ENCODE measurements around the gene SORCS2. TPM values are rescaled to one million over a fixed set of nuclear protein-coding genes. Genes with fewer than 3 reads are reported as not detected.

SORCS2 gene
- total RNA-seq, 1 donor from 2014 or later = not detected

DNA sequence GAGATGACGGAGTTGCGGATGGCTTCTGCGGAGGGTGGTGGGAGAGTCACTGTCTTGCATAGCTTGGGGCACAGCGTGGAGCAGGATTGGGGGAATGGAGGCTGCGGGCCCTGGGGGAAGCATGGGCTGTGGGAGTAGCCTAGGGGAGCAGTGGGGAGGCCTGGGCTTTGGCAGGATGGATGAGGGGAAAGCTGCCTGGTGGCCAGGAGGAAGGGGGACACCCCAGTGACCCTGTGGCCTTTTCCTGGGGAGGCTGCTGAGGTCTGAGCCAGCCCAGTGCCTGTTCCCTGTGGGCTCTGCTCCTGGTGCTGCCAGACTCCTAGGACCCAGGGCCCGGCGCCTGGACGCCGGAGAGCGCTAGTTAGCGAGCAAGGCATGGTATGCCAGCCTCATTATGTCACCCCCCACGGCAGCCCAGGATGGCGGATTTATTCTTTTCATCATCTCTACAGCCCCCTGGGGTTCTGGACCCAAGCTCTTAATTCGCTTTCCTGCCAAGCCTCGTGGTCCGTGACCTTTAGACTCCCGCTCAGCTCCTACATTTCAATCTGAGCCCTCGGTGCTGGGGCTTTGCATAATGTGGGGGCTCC, 39.8 kb downstream of the SORCS2 start:
- no peak for ATAC-seq (ENCODE audit: low read depth)
- H3K4me1 Mint-ChIP-seq = no peaks in the 10 kb centered on the region
- no peaks in the 10 kb centered on the region for H3K36me3 Mint-ChIP-seq (ENCODE audit: low read depth)
- intact Hi-C loops (cut with micrococcal nuclease) = no loop called here
- ChIA-PET CTCF (no interaction called here), POLR2A (no interaction called here)
- DNase-seq = no peak
- H3K27ac Mint-ChIP-seq = no peak overlapping the region
- H3K4me3 Mint-ChIP-seq = no peak overlapping the region
- H3K9me3 Mint-ChIP-seq = no peaks in the 10 kb centered on the region
- no peaks in the 10 kb centered on the region for H3K27me3 Mint-ChIP-seq
- TF ChIP-seq, protein P1, sequence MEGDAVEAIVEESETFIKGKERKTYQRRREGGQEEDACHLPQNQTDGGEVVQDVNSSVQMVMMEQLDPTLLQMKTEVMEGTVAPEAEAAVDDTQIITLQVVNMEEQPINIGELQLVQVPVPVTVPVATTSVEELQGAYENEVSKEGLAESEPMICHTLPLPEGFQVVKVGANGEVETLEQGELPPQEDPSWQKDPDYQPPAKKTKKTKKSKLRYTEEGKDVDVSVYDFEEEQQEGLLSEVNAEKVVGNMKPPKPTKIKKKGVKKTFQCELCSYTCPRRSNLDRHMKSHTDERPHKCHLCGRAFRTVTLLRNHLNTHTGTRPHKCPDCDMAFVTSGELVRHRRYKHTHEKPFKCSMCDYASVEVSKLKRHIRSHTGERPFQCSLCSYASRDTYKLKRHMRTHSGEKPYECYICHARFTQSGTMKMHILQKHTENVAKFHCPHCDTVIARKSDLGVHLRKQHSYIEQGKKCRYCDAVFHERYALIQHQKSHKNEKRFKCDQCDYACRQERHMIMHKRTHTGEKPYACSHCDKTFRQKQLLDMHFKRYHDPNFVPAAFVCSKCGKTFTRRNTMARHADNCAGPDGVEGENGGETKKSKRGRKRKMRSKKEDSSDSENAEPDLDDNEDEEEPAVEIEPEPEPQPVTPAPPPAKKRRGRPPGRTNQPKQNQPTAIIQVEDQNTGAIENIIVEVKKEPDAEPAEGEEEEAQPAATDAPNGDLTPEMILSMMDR (IDR thresholded peaks at IDR 0.05) = no peak

DNA sequence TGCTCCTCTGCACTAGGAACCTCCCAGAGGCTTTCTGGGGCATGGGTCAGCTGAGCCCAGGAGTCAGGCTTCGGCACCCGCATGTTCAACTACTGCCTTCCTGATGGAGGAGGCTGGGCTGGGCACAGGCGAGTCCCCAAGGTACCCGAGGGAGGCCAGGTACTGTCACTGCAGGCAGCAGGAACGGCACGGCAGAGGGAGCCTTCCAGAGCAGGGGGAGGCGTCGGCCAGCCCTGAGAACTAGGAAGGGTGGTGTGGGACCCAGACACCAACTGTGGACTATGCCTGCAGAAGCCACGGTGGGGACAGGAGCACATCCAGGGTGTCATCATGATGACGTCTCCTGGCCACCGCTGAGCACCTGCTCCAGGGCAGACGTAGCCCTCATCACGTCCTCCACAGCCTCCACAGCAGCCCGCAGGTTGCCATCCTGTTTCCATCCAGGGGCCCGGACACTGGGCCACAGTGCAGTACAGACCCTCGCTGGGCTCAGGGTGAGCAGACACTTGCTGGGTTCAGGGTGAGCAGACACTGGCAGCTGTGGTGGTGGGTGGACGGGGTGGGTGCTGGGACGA, 40.8 kb downstream of the SORCS2 start:
- TF ChIP-seq, protein P1 (IDR thresholded peaks at IDR 0.05) = no peak
- no peak for DNase-seq
- H3K4me1 Mint-ChIP-seq = no peaks in the 10 kb centered on the region
- intact Hi-C loops (cut with micrococcal nuclease) = no loop called here
- ChIA-PET POLR2A (no interaction called here), CTCF (no interaction called here)
- H3K27ac Mint-ChIP-seq = no peak overlapping the region
- H3K27me3 Mint-ChIP-seq = peaks cover 2% of the 10 kb centered on the region
- ATAC-seq (ENCODE audit: low read depth) = no peak
- H3K4me3 Mint-ChIP-seq = no peak overlapping the region
- no peaks in the 10 kb centered on the region for H3K36me3 Mint-ChIP-seq (ENCODE audit: low read depth)
- H3K9me3 Mint-ChIP-seq = no peaks in the 10 kb centered on the region

DNA sequence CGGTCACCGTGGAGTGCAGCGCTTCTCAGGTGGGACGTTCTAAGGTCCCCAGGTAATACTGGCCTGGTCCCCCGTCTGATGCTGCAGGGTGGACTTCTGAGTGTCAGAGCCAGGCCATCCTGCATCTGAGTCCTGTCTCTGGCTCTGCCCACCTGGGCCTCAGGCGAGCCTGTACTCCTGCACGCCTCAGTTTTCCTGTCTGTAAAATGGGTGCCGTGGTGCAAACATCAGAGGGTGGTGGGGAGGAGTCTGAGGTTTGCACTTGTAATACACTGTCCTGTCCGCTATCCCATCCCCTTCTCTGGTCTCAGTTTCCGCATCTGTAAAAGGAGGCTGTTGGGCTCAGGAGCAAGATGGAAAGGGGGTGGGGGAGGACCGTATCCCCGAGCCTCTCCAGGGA, 41.3 kb downstream of the SORCS2 start:
- DNase-seq (no peak), ATAC-seq (ENCODE audit: low read depth) (no peak)
- Mint-ChIP-seq H3K4me1 (no peaks in the 10 kb centered on the region), H3K4me3 (no peak overlapping the region), H3K27ac (no peak overlapping the region), H3K9me3 (peaks cover under 1% of the 10 kb centered on the region), H3K27me3 (peaks cover 2% of the 10 kb centered on the region), H3K36me3 (ENCODE audit: low read depth) (no peaks in the 10 kb centered on the region)
- TF ChIP-seq, protein P1 (IDR thresholded peaks at IDR 0.05) = no peak
- intact Hi-C loops (cut with micrococcal nuclease) = no loop called here
- ChIA-PET CTCF (no interaction called here), POLR2A (no interaction called here)

DNA sequence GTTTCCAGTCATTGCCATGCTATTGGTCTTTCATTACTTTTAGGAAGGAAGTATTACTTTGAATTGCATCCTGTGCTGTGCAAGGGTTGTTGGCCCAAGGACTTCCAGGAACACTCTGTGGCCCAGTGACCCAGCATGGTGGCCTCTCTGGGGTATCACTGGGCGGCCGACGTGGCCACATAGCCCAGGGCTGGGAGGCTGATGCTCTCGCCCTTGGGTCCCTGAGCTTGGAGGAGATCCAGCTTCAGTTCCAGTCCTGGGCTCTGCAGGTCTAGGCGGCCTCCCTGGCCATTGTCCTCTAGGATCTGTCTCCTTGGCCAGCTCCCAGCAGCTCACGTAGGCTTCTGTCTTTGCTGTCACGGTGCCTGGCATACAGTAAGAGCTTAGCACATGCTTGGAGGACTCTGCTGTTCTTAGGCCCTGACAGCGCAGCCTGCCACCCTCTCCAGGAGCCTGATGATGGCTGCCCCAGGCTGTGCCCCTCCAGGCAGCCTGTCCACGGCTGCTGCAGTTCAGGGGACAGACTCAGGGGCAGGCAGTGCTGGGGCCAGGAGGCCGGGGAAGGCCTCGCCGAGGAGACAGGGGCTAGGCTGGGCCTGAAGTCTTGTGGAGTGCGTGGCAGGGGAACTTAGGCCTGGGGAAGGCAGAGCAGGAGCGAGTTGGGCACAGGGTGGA, 42.2 kb downstream of the SORCS2 start:
- ATAC-seq (ENCODE audit: low read depth) (no peak), DNase-seq (no peak)
- intact Hi-C loops (cut with micrococcal nuclease) = no loop called here
- Mint-ChIP-seq H3K27ac (no peak overlapping the region), H3K9me3 (peaks cover 5% of the 10 kb centered on the region), H3K4me3 (no peak overlapping the region), H3K36me3 (ENCODE audit: low read depth) (no peaks in the 10 kb centered on the region), H3K4me1 (no peaks in the 10 kb centered on the region), H3K27me3 (peaks cover 2% of the 10 kb centered on the region)
- TF ChIP-seq, protein P1 (IDR thresholded peaks at IDR 0.05) = no peak
- CTCF ChIA-PET = no interaction called here
- POLR2A ChIA-PET = no interaction called here

DNA sequence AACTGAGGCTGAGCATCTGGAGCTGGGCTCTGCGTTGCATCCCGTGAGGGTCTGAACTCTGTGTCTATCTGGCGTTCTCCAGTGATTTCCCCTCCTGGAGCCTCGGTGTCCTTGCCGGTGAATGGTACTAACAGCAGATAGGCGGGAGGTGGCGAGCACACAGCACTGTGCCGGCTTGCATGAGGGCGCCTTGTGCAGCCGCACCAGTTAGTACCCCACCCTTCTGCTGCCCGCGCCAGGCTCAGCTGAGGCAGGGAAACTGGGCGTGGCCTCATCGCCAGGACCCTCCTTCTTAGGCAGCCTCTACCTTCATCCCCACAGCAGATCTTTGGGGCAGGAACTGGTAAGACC, 42.7 kb downstream of the SORCS2 start:
- ATAC-seq (ENCODE audit: low read depth) = no peak
- ChIA-PET POLR2A (no interaction called here), CTCF (no interaction called here)
- TF ChIP-seq, protein P1 (IDR thresholded peaks at IDR 0.05) = no peak
- intact Hi-C loops (cut with micrococcal nuclease) = no loop called here
- Mint-ChIP-seq H3K4me3 (no peak overlapping the region), H3K9me3 (peaks cover 5% of the 10 kb centered on the region), H3K4me1 (no peaks in the 10 kb centered on the region), H3K36me3 (ENCODE audit: low read depth) (no peaks in the 10 kb centered on the region), H3K27me3 (peaks cover 3% of the 10 kb centered on the region), H3K27ac (no peak overlapping the region)
- no peak for DNase-seq

Measured in activated B cell treated with CpG ODN at 0.5 μM for 24 hours (primary cell).